ENCODE results near the gene LIMD2.
A peak's percentile ranks its signal among the peaks of the same experiment; 100 is the strongest.

Gene LIMD2

DNA sequence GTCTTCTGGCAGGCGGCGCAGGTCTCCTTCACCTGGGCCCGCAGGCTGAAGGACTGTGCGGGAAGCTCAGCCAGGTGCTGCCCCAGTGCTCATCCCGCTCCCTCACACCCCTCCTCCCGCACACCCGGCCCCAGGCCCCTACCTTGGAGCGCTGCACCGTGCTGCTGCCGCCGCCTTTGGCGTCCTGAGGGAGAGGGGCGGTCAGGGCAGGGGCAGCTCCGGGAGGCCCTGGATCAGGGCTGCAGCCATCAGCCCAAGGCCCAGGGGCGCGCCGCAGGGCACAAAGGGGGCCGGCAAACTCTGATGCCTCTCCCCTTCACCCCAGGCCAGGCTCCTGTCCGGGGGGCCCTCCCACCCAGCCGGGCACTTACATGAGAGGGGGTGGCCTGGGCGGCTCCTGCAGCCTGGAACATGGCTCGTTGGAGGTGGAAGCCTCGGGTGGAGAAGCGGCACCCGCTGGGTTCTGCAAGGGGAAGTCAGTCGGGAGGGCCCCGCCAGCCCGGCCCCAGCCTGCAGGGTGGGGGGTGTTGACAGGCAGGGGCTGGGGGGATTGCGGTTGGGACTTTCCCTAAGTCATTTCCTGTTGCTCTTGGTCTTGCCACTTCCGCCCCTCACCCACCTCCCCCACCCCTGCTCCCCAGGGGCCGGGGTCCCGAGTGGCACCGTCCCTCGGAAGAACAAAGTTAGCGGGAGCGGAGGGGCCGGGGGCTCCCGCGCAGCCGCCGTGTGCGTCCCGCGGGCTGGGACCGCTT lies 863 bp downstream of the LIMD2 start:
- H3K27ac Mint-ChIP-seq: no peak overlapping the region
- no peaks in the 10 kb centered on the region for H3K9me3 Mint-ChIP-seq
- no peak for DNase-seq
- H3K4me1 Mint-ChIP-seq: peaks cover 62% of the 10 kb centered on the region
- H3K36me3 Mint-ChIP-seq (ENCODE audit: low read depth): peaks cover 12% of the 10 kb centered on the region
- H3K27me3 Mint-ChIP-seq (ENCODE audit: low read depth, poor library complexity): peaks cover 8% of the 10 kb centered on the region
- TF ChIP-seq CTCF (IDR thresholded peaks at IDR 0.05): no peak
- H3K4me3 Mint-ChIP-seq: peak overlapping the region; percentile 81

DNA sequence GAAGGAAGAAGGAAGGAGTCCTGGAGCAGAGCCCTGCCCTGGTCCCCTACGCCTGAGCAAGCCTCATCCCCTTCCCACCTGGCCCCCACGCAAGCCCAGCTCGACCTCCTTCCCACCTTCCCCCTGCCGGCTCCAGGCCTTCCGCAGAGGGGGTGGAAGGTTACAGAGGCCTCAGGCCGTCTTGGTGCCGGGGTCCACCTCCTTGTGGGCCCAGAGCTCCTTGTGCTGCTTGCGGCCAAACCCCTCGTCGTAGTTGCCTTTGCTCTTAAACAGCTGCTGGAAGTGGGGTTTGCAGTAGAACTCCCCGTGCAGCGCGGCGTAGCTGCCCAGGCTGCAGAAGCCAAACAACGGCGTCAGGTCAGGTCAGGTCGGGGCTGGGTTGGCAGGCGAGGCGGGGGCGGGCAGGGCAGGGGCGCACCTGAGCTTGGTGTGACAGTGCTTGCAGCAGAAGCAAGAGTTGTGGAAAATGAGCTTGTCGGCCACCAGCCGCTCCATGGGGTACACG lies 1.5 kb downstream of the LIMD2 start:
- Mint-ChIP-seq H3K27ac (no peak overlapping the region), H3K4me1 (peaks cover 59% of the 10 kb centered on the region), H3K9me3 (no peaks in the 10 kb centered on the region), H3K4me3 (peak overlapping the region; percentile 81), H3K27me3 (ENCODE audit: low read depth, poor library complexity) (peaks cover 4% of the 10 kb centered on the region), H3K36me3 (ENCODE audit: low read depth) (peaks cover 7% of the 10 kb centered on the region)
- no peak for DNase-seq
- no peak for TF ChIP-seq CTCF (IDR thresholded peaks at IDR 0.05)

- no peak for TF ChIP-seq CTCF (IDR thresholded peaks at IDR 0.05)
- peaks cover 9% of the 10 kb centered on the region for H3K36me3 Mint-ChIP-seq (ENCODE audit: low read depth)
- DNase-seq: no peak
- peaks cover 58% of the 10 kb centered on the region for H3K4me1 Mint-ChIP-seq
- H3K27ac Mint-ChIP-seq: peak overlapping the region; percentile 87
- H3K27me3 Mint-ChIP-seq (ENCODE audit: low read depth, poor library complexity): peaks cover 3% of the 10 kb centered on the region
- peak overlapping the region; percentile 61 for H3K4me3 Mint-ChIP-seq
- H3K9me3 Mint-ChIP-seq: no peaks in the 10 kb centered on the region
These were observed 2.3 kb downstream of the LIMD2 start for GRCh38 chr17:63697341-63698286.

DNA sequence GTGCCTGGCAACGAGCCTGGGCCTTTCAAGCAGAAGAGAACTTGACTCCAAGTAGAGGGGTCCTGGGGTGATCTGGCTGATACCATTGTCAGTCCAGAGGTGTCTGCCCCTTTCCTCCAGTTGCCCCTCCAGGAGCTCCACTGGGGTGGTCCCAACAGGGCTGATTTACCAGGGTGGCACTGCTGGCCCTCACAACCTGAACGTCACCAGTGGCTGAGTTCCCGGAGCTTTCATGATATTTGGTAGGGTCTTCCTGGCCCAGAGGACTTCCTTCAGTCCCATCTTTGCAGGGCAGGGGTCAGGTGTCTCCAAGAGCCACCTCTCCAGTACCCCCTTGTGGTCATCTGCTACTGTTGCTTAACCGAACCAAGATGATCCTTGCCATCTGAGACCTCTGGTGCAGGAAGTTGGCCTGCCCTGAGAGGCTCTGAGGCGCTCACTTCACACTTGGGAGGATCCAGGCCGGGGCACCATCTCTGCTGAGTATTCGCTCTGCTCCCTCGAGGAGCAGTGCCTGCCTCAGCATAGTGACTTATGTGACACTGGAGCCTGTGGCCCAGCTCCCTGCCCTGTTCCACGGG lies 3.5 kb downstream of the LIMD2 start:
- Mint-ChIP-seq H3K4me3 (peak overlapping the region; percentile 50), H3K4me1 (peaks cover 50% of the 10 kb centered on the region)

DNA sequence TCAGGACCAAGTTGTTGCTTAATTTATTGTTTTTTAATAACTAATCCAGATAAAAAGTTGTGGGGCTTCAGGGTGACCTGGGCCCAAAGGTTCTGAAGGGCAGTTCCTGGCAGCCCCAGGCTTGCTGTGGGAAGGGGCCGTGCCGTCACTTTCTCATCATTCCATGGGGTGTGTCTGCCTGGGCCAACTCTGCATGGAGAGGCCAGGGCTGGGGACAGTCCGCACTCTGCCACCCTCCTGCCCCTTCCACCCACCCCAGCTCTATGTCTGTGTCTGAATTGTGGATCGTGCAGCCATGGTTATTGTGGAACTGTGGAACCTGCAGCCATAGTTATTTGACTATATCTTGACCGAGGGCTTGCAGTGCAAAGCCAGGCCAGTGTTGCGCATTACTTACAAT lies 4.0 kb downstream of the LIMD2 start:
- peaks cover 45% of the 10 kb centered on the region for H3K4me1 Mint-ChIP-seq
- peaks cover 3% of the 10 kb centered on the region for H3K27me3 Mint-ChIP-seq (ENCODE audit: low read depth, poor library complexity)
- H3K9me3 Mint-ChIP-seq: no peaks in the 10 kb centered on the region
- peaks cover 18% of the 10 kb centered on the region for H3K36me3 Mint-ChIP-seq (ENCODE audit: low read depth)
- H3K4me3 Mint-ChIP-seq: no peak overlapping the region
- DNase-seq: no peak
- H3K27ac Mint-ChIP-seq: peak overlapping the region; percentile 49
- no peak for TF ChIP-seq CTCF (IDR thresholded peaks at IDR 0.05)

More for the DNA sequence above, 3.5 kb downstream of the LIMD2 start:
- TF ChIP-seq CTCF (IDR thresholded peaks at IDR 0.05): peak; percentile 53
- H3K27ac Mint-ChIP-seq: peak overlapping the region; percentile 92
- H3K36me3 Mint-ChIP-seq (ENCODE audit: low read depth): peaks cover 14% of the 10 kb centered on the region
- H3K27me3 Mint-ChIP-seq (ENCODE audit: low read depth, poor library complexity): peaks cover 3% of the 10 kb centered on the region
- H3K9me3 Mint-ChIP-seq: no peaks in the 10 kb centered on the region
- DNase-seq: peak; percentile 35
